Middle frontal gyrus (tissue), 1 donor: ENCODE measurements around the gene ROPN1B.

ENCODE experiments used
- DNase-seq: peaks from one replicate; pipeline ENCODE4 v3.0.0-alpha.2; 2015; ENCODE audit warnings: low spot score; ENCODE audit errors: extremely low spot score

ROPN1B gene

DNA sequence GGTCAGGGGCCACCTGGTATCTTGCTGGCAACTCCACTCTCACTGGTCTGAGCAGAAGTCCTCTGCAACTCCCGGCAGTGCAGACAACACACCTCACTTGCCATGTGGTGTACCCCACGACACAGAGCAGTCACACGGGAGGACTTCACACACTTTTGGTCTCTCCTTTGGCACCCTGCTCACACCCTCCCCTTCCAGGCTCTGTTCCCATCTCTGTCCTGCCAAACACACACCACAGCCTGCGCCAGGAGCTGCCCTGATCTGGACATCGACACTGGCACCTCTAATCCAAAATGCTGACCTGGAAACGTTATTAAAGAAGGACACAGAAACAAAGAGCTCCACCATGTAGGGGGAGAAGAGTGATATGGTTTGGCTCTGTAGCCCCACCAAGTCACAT is 57.8 kb downstream of the ROPN1B start:
- no peak for DNase-seq

DNA sequence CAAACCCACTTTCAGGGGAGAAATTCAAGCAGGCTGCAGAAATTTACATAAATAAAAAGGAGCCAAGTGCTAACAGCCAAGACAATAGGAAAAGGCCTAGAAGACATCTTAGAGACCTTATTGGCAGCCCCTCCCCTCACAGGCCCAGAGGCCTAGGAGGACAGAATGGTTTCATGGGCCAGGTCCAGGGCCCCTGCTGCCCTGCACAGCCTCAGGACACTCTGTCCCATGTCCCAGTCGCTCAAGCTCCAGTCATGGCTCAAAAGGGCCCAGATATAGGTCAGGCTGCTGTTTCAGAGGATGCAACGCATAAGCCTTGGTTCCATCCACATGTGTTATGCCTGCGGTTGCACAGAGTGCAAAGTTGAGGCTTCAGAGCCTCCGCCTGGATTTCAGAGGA is 59.1 kb downstream of the ROPN1B start:
- no peak for DNase-seq

DNA sequence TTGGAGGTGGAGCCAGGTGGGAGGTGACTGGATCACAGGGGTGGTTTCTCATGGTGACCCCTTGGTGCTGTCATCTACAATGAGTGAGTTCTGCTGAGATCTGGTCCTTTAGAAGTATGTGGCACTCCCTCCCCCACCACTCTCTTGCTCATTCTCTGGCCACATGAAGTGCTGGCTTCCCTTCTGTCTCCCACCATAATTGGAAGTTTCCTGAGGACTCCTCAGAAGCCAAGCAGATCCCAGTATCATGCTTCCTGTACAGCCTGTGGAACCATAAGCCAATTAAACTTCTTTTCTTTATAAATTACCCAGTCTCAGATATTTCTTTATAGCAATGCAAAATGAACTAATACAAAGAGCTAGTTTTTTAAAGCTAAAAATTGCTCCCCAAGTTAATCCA is 60.3 kb downstream of the ROPN1B start:
- no peak for DNase-seq

DNA sequence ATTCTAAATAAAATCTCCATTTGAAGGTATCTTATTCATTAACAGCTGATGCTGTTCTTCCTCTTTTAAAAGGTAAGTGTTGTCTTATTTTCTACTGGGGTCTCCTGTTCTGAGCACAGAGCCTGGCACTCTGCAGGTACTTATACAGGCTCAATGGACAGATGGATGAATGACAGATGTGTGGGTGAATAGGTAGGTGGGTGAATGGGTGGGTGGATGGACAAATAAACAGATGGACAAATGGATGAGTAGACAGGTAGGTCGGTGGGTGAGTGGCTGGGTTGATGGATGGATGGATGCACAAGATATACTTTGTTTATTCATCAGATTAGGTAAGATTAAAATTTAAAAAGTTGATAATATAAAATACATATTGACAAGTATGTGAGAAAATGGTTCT is 61.5 kb downstream of the ROPN1B start:
- no peak for DNase-seq

DNA sequence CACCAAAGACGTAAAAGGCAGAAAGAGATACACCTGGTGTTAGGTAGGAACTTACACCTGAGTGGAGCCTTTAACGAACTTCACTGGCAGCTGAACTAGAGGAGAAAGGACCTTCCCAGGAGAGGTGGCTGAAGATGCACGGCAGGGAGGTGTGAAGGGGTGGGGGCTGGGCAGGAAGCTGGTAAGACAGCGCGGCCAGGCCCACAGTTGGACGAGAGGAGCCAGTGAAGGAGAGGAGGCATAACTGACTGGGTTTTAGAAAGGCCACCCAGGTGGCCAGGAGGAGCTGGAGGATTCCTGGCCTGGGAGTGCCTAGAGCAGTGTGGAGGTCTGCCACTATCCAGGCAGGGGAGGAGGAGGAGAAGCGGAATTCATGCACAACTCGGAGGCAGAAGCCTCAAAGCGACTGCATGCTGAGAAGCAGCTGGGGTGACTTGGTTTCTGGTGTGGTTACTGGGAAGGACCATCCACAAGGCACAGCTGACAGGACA is 63.0 kb downstream of the ROPN1B start:
- no peak for DNase-seq
